SU-DHL-6 (cell line): Measurements from ENCODE around the gene SMIM33.

Experiments
- EZH2phosphoT487 ChIP-seq: fragments of 200-600 bp; sonication (generic), shearing (Covaris generic); conservative IDR thresholded peaks from 2 replicates; pipeline ENCODE4 v1.6.1; 2018; ENCODE audit warnings: mild to moderate bottlenecking, antibody characterized with exemption, low read length, moderate library complexity, mixed read lengths
- TF ChIP-seq, protein P1 (sequence below): fragments of 200-600 bp; sonication (generic); IDR thresholded peaks from one replicate; pipeline ENCODE4 v1.5.1; 2017; ENCODE audit warnings: antibody characterized with exemption, mild to moderate bottlenecking, low read length, moderate library complexity; ENCODE audit not compliant: insufficient read depth, poor library complexity, severe bottlenecking

DNA sequence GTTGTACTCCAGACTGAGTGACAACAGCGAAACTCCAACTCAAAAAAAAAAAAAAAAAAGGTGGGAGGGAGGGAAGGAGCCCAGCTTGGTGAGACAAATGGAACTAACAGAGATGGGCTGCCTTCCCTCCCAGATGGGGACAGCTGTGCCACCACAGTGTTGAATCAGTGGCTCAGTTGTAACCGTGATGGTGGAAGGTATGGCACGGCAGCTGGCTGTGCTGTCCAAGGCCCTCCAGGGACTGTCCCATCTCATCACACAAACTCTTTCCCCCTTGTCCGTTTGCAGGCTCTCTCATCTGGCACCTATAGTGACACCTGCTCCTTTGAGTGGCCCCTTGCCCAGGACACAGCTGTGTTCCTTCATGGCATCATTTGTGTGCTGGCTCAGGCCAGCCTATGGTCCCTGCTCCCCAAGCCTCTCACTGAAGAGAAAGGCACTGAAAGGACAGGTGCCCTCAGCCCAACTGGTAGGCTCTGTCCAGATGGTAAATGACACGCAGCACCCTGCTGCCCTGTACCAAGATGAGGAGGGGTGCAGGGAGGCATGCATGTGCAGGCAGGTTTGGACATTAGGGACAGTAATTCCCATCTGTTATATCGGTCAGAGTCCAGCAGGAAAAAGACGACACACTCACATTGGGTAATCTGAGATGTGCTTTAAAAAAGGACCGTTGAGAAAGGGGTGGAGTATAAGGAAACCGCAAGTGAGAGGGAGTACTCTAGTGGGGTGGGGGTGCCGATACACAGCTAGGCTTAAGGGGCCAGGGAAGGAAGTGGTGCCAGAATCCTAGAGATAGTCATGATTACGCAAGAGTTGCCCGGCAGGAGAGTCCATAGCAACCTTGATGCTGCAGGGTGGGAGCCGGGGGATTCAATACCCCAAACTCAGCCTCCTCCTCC lies 4.3 kb downstream of the SMIM33 start:
- TF ChIP-seq, protein P1, sequence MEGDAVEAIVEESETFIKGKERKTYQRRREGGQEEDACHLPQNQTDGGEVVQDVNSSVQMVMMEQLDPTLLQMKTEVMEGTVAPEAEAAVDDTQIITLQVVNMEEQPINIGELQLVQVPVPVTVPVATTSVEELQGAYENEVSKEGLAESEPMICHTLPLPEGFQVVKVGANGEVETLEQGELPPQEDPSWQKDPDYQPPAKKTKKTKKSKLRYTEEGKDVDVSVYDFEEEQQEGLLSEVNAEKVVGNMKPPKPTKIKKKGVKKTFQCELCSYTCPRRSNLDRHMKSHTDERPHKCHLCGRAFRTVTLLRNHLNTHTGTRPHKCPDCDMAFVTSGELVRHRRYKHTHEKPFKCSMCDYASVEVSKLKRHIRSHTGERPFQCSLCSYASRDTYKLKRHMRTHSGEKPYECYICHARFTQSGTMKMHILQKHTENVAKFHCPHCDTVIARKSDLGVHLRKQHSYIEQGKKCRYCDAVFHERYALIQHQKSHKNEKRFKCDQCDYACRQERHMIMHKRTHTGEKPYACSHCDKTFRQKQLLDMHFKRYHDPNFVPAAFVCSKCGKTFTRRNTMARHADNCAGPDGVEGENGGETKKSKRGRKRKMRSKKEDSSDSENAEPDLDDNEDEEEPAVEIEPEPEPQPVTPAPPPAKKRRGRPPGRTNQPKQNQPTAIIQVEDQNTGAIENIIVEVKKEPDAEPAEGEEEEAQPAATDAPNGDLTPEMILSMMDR: no peak
- no peak for TF ChIP-seq EZH2phosphoT487
